Esophagus squamous epithelium (tissue), 4 donors: ENCODE data around the gene GRID2.

ENCODE experiments used
- CTCF ChIP-seq, 6 experiments: fragments of 450-650 bp in 4 of 6; fragments of 200-600 bp in 2 of 6; sonication (generic) in 2 of 6; IDR thresholded peaks; one replicate each; pipeline ENCODE4 v1.5.1; 2016 to 2019; ENCODE audit warnings: antibody characterized with exemption in 6 of 6, mild to moderate bottlenecking in 4 of 6, moderate library complexity in 4 of 6
- POLR2A ChIP-seq, 4 donors: fragments of 450-650 bp; IDR thresholded peaks; one replicate each; pipeline ENCODE4 v1.6.1; 2017; ENCODE audit warnings: antibody characterized with exemption in 4 of 4, mild to moderate bottlenecking in 4 of 4, moderate library complexity in 3 of 4

GRCh38 chr4:93342738-93343137 lies 1039.0 kb downstream of the GRID2 start:
- TF ChIP-seq CTCF (IDR thresholded peaks at IDR 0.05), result no peak
- TF ChIP-seq POLR2A (IDR thresholded peaks at IDR 0.05), result no peak
